Smooth muscle cell of the coronary artery (primary cell): ENCODE results near the gene C15orf61. TPM values are rescaled to one million over a fixed set of nuclear protein-coding genes. Genes with fewer than 3 reads are reported as not detected.

Experiments
- total RNA-seq: library from RNA; depleted of rRNA; stranded (reverse); fragments of >200 nt; gene quantifications from 2 replicates; pipeline ENCODE4 v1.2.3, GENCODE V29; 2014; ENCODE audit warnings: low replicate concordance

Gene C15orf61
- 1.6 and 1.8 TPM in 2 replicates for total RNA-seq

DNA sequence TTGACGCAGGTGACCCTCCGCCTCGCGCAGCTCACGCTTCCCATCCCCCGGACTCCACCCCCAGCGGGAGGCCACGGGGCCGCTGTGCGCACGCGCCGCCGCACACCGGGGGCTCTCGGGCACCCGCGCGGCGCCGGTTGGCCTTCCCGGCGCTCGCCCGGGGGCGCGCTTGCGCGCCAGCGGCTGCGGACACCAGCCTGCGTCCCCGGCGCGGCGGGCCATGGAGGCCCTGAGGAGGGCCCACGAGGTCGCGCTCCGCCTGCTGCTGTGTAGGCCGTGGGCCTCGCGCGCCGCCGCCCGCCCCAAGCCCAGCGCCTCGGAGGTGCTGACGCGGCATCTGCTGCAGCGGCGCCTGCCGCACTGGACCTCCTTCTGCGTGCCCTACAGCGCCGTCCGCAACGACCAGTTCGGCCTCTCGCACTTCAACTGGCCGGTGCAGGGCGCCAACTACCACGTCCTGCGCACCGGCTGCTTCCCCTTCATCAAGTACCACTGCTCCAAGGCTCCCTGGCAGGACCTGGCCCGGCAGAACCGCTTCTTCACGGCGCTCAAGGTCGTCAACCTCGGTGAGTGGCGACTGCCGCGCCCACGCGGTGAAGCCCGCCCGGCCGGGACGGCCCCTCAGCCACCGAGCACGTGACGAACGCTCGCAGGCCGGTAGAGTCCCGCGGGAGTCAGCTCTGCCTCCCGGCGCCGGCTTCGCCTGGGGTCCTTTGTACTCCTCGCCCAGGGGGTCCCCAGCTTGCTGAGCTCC lies at the start of gene C15orf61:
TSS of gene C15orf61 (plus strand) at position 103 of the 754 bp plus-strand sequence. CDS start at position 221, 118 bp downstream.

GRCh38 chr15:67542420-67543347 lies 21.8 kb downstream of the C15orf61 start, which contains the start of gene MAP2K5:
Gene MAP2K5 (plus strand): TSS chr15:67542703. CDS start chr15:67543336, 633 bp downstream.

Other genes starting within 250 kb of the C15orf61 start
- gene MAP2K5, start 21.6 kb downstream of the C15orf61 start, total RNA-seq: 2.1 and 2.9 TPM in 2 replicates